H1 (cell line): Measurements from ENCODE around the gene ZNF524. TPM values are rescaled to one million over a fixed set of nuclear protein-coding genes. Genes with fewer than 3 reads are reported as not detected.

Experiments used
- CHD2 ChIP-seq: IDR thresholded peaks from 2 replicates; pipeline ENCODE4 v1.6.1; 2012; ENCODE audit warnings: low read length, improper control_type of control experiment
- TBP ChIP-seq: IDR thresholded peaks from 2 replicates; pipeline ENCODE4 v1.6.1; 2011; ENCODE audit warnings: low read depth, low read length, improper control_type of control experiment
- TEAD4 ChIP-seq: IDR thresholded peaks from 2 replicates; pipeline ENCODE4 v1.6.1; 2012; ENCODE audit warnings: low read depth, low read length, inconsistent platforms, mixed read lengths
- polyA plus RNA-seq, 7 experiments: library from polyadenylated mRNA; depleted of rRNA in 3 of 7; stranded (reverse) in 5 of 7; unstranded in 2 of 7; fragments of >200 nt in 5 of 7; fragments of 200-250 nt in 2 of 7; gene quantifications; 1 replicate in 5 of 7; 2 replicates in 1 of 7; 4 replicates in 1 of 7; pipeline versions ENCODE4 v1.2.1 to v1.2.3, GENCODE V29; 2011 to 2013; ENCODE audit warnings: missing spikeins in 2 of 7, mixed read lengths in 2 of 7
- total RNA-seq: library from RNA; stranded (reverse); fragmentation: NEBNext Ultra II Directional; extraction: Animal tissue kit (Norgen Biotek cat#: 25700); gene quantifications from 2 replicates; pipeline ENCODE4 v1.2.1, GENCODE V29; 2021
- TF ChIP-seq, protein P1 (sequence below): IDR thresholded peaks from 2 replicates; pipeline ENCODE4 v1.6.1; 2011; ENCODE audit warnings: low read length, improper control_type of control experiment

Gene ZNF524
- total and polyA plus RNA-seq, 2 of the 8 experiments (the other 6 are each of a cell fraction or from before 2014, with no cell fraction given), result 4.4 to 4.7 TPM

- TF ChIP-seq CHD2, result no peak
- TF ChIP-seq, protein P1, sequence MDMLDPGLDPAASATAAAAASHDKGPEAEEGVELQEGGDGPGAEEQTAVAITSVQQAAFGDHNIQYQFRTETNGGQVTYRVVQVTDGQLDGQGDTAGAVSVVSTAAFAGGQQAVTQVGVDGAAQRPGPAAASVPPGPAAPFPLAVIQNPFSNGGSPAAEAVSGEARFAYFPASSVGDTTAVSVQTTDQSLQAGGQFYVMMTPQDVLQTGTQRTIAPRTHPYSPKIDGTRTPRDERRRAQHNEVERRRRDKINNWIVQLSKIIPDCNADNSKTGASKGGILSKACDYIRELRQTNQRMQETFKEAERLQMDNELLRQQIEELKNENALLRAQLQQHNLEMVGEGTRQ, result no peak
- no peak for TF ChIP-seq TEAD4
- no peak for TF ChIP-seq TBP
Measured at GRCh38 chr19:55598034-55598433, 2.1 kb upstream of the ZNF524 start (continued).
